K562 treated with DMSO at 1 percent for 12 hours (cell line): ENCODE data around the gene HIBADH. TPM values are rescaled to one million over a fixed set of nuclear protein-coding genes. Genes with fewer than 3 reads are reported as not detected.

Source experiments
- total RNA-seq: library from RNA; unstranded; fragments of 300-600 nt; gene quantifications from 2 replicates; pipeline ENCODE4 v1.2.3, GENCODE V29; 2022; ENCODE audit not compliant: insufficient read depth

The HIBADH gene
- 20.4 and 31.1 TPM in 2 replicates for total RNA-seq

GRCh38 chr7:27662490-27663205, at the start of gene HIBADH:
TSS of gene HIBADH (minus strand) at chr7:27662883. CDS start at chr7:27662788, 95 bp downstream.

Other genes starting within 250 kb of the HIBADH start
- gene TAX1BP1, start 77.3 kb upstream of the HIBADH start, total RNA-seq: 44.1 and 102 TPM in 2 replicates